Suprapubic skin (tissue), 4 donors: ENCODE data around the gene ADRA2C. TPM values are rescaled to one million over a fixed set of nuclear protein-coding genes. Genes with fewer than 3 reads are reported as not detected.

Experiments used
- DNase-seq, 2 donors: peaks; one replicate each; pipeline ENCODE4 v3.0.0-alpha.2; 2019; ENCODE audit warnings: low spot score in 2 of 2
- H3K27ac ChIP-seq: fragments of 200-600 bp; sonication (generic); one replicate; pipeline ENCODE4 v1.5.1; 2019
- H3K27me3 ChIP-seq: fragments of 200-600 bp; sonication (generic); one replicate; pipeline ENCODE4 v1.5.1; 2019
- H3K36me3 ChIP-seq: fragments of 200-600 bp; sonication (generic); one replicate; pipeline ENCODE4 v1.5.1; 2019
- H3K4me1 ChIP-seq: fragments of 200-600 bp; sonication (generic); one replicate; pipeline ENCODE4 v1.5.1; 2019
- H3K4me3 ChIP-seq: fragments of 200-600 bp; sonication (generic); one replicate; pipeline ENCODE4 v1.5.1; 2019; ENCODE audit warnings: mild to moderate bottlenecking
- H3K9me3 ChIP-seq: fragments of 200-600 bp; sonication (generic); one replicate; pipeline ENCODE4 v1.5.1; 2019
- EP300 ChIP-seq: sonication (generic); formaldehyde crosslinking; IDR thresholded peaks from one replicate; pipeline ENCODE4 v1.6.1; 2017; ENCODE audit warnings: antibody characterized with exemption
- POLR2A ChIP-seq, 2 donors: fragments of 450-650 bp; IDR thresholded peaks; one replicate each; pipeline ENCODE4 v1.6.1; 2017; ENCODE audit warnings: antibody characterized with exemption in 2 of 2, mild to moderate bottlenecking in 2 of 2, moderate library complexity in 2 of 2
- POLR2AphosphoS5 ChIP-seq, 3 donors: sonication (generic); formaldehyde crosslinking; IDR thresholded peaks; one replicate each; pipeline ENCODE4 v1.6.1; 2017; ENCODE audit warnings: antibody characterized with exemption in 3 of 3
- WGBS: methylation state at CpG from one replicate; pipeline ENCODE4 v1.1.5; 2018; 5-methylcytosine and 5-hydroxymethylcytosine counted together
- total RNA-seq, 4 donors: library from RNA; depleted of rRNA; stranded (reverse); fragments of >200 nt; gene quantifications; one replicate each; pipeline ENCODE4 v1.1.0, GENCODE V29; 2016
- TF ChIP-seq, protein P1 (sequence below), 2 donors: fragments of 200-600 bp in 1 of 2; fragments of 450-650 bp in 1 of 2; sonication (generic) in 1 of 2; IDR thresholded peaks; one replicate each; pipeline ENCODE4 v1.5.1; 2016 to 2019; ENCODE audit warnings: antibody characterized with exemption in 2 of 2, mild to moderate bottlenecking in 1 of 2, moderate library complexity in 1 of 2

ADRA2C gene
- total RNA-seq, 4 donors from 2014 or later = 2.6 to 5.3 (median 4.0) TPM

DNA sequence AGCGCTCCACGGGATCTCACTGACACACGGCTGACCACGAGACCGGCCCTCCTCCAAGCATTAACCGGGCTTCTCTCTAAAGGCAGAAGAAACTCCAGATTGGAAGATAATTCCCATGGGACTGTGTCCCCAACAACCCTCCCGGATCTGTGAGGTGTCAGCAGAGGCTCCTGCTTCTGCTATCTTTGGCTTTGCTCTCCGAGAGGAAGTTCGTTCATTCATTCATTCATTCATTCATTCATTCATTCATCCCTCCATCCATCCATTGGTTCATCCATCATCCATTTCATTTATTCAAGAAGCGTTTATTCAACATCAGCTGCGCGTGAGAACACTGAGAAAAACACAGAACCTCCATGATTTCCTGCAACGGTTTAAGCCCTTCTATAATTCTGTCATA lies 11.5 kb downstream of the ADRA2C start:
- Histone ChIP-seq H3K4me1 (no peaks in the 10 kb centered on the region), H3K27me3 (peaks cover 44% of the 10 kb centered on the region), H3K36me3 (no peaks in the 10 kb centered on the region), H3K9me3 (no peaks in the 10 kb centered on the region), H3K27ac (no peak overlapping the region), H3K4me3 (no peak overlapping the region)
- WGBS = 80% methylated on average over 7 of the region's 13 CpGs
- TF ChIP-seq, protein P1, sequence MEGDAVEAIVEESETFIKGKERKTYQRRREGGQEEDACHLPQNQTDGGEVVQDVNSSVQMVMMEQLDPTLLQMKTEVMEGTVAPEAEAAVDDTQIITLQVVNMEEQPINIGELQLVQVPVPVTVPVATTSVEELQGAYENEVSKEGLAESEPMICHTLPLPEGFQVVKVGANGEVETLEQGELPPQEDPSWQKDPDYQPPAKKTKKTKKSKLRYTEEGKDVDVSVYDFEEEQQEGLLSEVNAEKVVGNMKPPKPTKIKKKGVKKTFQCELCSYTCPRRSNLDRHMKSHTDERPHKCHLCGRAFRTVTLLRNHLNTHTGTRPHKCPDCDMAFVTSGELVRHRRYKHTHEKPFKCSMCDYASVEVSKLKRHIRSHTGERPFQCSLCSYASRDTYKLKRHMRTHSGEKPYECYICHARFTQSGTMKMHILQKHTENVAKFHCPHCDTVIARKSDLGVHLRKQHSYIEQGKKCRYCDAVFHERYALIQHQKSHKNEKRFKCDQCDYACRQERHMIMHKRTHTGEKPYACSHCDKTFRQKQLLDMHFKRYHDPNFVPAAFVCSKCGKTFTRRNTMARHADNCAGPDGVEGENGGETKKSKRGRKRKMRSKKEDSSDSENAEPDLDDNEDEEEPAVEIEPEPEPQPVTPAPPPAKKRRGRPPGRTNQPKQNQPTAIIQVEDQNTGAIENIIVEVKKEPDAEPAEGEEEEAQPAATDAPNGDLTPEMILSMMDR (IDR thresholded peaks at IDR 0.05) = no peak
- TF ChIP-seq POLR2AphosphoS5 (IDR thresholded peaks at IDR 0.05) (no peak), POLR2A (IDR thresholded peaks at IDR 0.05) (no peak), EP300 (no peak)
- no peak for DNase-seq

DNA sequence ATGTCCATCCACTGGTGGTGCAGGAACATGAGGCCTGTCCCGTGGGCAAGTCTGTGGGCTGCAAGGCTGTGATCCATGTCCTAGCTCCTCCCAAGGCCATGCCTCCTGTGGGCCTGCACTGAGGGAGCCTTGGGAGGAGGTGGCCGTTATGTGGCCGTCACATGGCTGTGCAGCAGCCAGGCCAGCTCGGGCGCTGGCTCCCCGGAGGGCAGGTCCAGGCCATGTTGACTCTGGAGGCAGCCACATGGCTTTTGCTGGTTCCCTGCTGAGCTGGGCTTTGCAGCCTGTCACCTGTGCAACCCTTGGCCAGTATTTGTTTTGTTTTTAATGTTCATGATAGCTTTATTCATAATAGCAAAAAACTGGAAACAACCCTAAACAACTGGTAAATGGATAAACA lies 13.3 kb downstream of the ADRA2C start:
- peaks cover 55% of the 10 kb centered on the region for H3K27me3 ChIP-seq
- H3K9me3 ChIP-seq = no peaks in the 10 kb centered on the region
- H3K27ac ChIP-seq = no peak overlapping the region
- TF ChIP-seq, protein P1 (IDR thresholded peaks at IDR 0.05) = no peak
- TF ChIP-seq POLR2A (IDR thresholded peaks at IDR 0.05) (no peak), EP300 (no peak), POLR2AphosphoS5 (IDR thresholded peaks at IDR 0.05) (no peak)
- H3K4me1 ChIP-seq = no peaks in the 10 kb centered on the region
- no peaks in the 10 kb centered on the region for H3K36me3 ChIP-seq
- H3K4me3 ChIP-seq = no peak overlapping the region
- 82% methylated on average over 6 of the region's 6 CpGs for WGBS
- DNase-seq = no peak

DNA sequence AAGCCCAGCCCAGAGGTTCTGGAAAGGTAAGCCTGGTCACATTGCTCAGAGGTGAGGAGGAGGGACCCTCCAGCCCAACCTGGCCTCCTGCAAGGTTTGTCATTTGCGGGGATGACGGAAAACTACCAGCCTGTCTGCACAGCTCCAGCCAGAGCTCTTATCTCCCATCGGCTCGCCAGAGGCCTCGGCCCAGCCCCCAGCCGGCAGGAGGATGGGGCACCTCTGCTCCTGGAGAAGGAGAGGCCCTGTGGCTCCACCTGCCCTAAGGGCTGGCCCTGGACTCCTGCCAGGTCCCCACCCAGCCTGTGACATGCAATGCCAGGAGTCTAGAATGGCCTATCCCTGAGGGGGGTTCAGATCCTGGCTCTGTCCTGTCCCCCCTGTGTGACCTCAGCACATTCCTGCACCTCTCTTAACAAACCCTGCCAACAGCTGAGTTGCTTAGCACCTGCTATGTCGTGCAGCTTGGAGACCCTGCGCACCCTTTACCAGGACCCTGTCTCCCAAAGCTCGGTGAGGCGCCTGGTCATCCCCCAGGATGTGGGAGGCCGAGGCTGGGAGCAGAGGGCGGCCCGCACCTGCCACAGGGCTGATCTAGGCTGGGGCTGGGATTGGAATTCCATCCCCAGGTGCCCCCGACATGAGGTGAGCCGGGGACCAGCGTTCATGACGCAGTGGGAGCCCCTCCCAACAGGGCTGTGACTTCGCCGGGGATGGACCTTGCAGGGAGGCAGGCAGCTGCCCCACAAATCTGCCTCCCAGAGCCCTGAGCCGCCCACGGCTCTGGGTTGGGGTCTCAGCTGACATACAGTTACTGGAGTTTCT lies 14.4 kb downstream of the ADRA2C start:
- no peaks in the 10 kb centered on the region for H3K9me3 ChIP-seq
- TF ChIP-seq EP300 (no peak), POLR2AphosphoS5 (IDR thresholded peaks at IDR 0.05) (no peak), POLR2A (IDR thresholded peaks at IDR 0.05) (no peak)
- TF ChIP-seq, protein P1 (IDR thresholded peaks at IDR 0.05) = no peak
- H3K27ac ChIP-seq = no peak overlapping the region
- DNase-seq = no peak
- 45% methylated on average over 4 of the region's 21 CpGs for WGBS
- H3K36me3 ChIP-seq = no peaks in the 10 kb centered on the region
- H3K27me3 ChIP-seq = peaks cover 57% of the 10 kb centered on the region
- H3K4me3 ChIP-seq = no peak overlapping the region
- H3K4me1 ChIP-seq = no peaks in the 10 kb centered on the region

DNA sequence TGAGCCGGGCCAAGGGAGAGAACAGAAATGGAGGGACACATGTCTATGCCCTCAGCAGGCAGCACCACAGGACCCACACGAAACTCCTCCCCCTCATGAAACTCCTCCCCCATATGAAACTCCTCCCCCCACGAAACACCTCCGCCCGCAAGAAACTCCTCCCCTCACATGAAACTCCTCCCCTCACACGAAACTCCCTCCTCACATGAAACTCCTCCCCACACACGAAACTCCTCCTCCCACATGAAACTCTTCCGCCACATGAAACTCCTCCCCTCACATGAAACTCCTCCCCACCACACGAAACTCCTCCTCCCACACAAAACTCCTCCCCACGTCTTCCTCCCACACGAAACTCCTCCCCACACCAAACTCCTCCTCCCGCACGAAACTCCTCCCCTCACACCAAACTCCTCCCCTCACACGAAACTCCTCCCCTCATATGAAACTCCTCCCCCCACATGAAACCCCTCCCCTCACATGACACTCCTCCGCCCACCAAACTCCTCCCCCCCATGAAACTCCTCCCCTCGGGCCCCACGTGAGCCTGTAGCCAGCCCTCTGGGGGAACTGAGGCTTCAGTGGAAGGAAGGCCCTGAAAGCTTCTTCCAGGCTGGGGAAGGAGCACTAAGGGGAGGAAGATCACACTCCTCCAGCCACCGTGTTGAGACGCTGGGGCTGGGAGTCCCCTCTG lies 15.2 kb downstream of the ADRA2C start:
- no peaks in the 10 kb centered on the region for H3K36me3 ChIP-seq
- no peak for DNase-seq
- H3K4me1 ChIP-seq = no peaks in the 10 kb centered on the region
- no peaks in the 10 kb centered on the region for H3K9me3 ChIP-seq
- H3K4me3 ChIP-seq = no peak overlapping the region
- WGBS = 84% methylated on average over 17 of the region's 19 CpGs
- H3K27me3 ChIP-seq = peaks cover 56% of the 10 kb centered on the region
- H3K27ac ChIP-seq = no peak overlapping the region
- no peak for TF ChIP-seq EP300
- no peak for TF ChIP-seq POLR2A (IDR thresholded peaks at IDR 0.05)
- TF ChIP-seq POLR2AphosphoS5 (IDR thresholded peaks at IDR 0.05) = no peak
- TF ChIP-seq, protein P1 (IDR thresholded peaks at IDR 0.05) = no peak
